IMR-90 (cell line): ENCODE results near the gene COL18A1.

Experiments
- NFE2L2 ChIP-seq: fragments of 150-350 bp; IDR thresholded peaks from 2 replicates; pipeline ENCODE4 v1.6.1; 2016; ENCODE audit warnings: low read depth, mild to moderate bottlenecking, low read length
- TF ChIP-seq, protein P1 (sequence below): conservative IDR thresholded peaks from 2 replicates; pipeline ENCODE4 v1.5.1; 2012; ENCODE audit warnings: mild to moderate bottlenecking, low read depth, low read length, improper control_type of control experiment

GRCh38 chr21:45464309-45464708, 59.3 kb downstream of the COL18A1 start:
- TF ChIP-seq, protein P1, sequence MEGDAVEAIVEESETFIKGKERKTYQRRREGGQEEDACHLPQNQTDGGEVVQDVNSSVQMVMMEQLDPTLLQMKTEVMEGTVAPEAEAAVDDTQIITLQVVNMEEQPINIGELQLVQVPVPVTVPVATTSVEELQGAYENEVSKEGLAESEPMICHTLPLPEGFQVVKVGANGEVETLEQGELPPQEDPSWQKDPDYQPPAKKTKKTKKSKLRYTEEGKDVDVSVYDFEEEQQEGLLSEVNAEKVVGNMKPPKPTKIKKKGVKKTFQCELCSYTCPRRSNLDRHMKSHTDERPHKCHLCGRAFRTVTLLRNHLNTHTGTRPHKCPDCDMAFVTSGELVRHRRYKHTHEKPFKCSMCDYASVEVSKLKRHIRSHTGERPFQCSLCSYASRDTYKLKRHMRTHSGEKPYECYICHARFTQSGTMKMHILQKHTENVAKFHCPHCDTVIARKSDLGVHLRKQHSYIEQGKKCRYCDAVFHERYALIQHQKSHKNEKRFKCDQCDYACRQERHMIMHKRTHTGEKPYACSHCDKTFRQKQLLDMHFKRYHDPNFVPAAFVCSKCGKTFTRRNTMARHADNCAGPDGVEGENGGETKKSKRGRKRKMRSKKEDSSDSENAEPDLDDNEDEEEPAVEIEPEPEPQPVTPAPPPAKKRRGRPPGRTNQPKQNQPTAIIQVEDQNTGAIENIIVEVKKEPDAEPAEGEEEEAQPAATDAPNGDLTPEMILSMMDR = no peak
- TF ChIP-seq NFE2L2 = no peak
